ENCODE measurements around the gene COL13A1.

GRCh38 chr10:69756279-69756678 is 45.4 kb upstream of the COL13A1 start:
- TF ChIP-seq CTCF (IDR thresholded peaks at IDR 0.05) (no peak), POLR2A (IDR thresholded peaks at IDR 0.05) (no peak)

Measured in adrenal gland (tissue), 5 donors.